Measurements from ENCODE around the gene KNDC1.
"Not testable (repeated sequence)": the region's sequence is repeated elsewhere in the genome, so short reads cannot be mapped to it uniquely, and the experiment has no call there.

The KNDC1 gene

DNA sequence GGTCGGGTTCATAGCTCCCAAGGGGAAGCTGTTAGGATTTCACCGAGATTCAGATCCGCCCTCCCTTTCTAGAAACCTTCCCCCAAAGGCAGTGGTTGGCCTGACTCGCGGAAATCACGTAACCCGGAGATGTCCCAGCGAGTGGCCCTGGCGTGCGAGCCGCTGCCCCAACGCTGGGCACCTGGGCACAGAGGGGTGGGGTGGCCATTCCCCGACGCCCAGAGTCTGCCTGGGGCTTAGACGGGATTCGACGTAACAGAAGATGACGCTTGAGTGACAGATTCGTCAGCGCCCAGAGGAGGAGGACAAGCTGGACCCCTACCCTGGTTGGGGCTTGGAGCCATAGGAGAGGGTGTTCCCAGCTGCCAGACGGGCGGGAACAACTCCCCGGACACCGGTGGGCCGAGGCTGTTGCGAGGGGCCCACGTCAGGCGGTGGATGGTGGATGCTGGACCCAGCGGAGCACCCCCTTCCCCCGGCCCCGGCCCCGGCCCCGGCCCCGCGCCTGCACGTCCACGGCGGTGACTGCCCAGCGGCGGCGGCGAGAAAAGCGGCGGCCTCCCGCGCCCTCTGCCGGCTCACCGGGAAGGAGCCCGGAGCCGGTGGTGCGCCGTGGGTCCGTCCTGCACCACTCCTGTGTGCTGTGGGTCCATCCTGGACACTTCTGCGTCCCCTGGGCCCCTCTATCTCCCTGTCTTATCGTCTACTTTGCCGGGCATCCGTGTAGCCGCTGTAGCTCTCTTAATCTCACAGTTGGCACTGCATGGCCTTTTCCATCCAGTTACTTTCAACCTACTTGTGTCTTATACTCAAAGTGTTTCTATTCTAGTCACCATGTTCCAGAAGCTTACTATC lies 35.4 kb upstream of the KNDC1 start:
- DNase-seq (ENCODE audit: low read depth), result no peak

- DNase-seq (ENCODE audit: low read depth), result no peak
Observed at GRCh38 chr10:133125901-133126300, 34.1 kb upstream of the KNDC1 start.

DNA sequence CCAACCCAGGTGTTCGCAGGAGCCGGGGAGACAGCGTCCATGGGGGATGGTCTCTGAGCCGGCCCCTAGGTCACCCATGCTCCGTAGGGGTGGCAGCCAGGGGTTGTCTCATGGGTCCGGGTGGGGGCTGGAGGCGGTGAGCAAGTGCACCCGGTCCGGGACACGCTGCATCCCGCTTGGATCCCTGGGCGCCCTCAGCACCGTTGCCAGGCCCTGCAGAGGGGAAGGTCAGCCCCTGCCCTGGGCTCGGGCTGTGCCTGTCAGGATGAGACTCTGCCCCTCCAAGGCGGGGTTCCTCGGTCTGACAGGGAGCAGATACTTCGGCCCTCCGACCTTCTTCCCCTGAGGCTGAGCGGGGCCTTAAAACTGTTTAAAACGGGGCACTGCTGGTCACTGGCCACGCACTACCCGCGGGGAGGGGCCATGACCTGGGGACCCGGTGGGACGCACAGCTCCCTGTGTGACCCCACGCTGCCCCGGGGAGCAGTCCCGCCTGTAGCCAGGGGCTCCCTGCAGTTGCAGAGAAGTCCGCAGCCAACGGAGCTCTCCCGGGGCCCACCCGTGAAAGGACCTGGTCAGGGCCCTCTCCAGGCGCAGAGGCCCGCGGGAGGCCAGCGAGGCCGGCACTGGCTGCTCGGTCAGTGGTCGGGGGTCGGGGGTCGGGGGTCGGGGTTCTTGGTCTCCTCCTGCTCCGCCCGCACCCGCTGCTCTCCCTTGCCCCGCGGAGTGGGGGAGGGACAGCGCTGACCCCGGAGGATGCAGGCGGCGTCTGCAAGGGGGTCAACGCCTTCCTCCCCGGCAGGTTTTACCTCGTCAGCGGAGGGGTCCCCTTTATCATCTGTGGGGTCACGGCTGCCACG lies 33.4 kb upstream of the KNDC1 start:
- DNase-seq (ENCODE audit: low read depth), result no peak

- no peak for DNase-seq (ENCODE audit: low read depth)
Observed at GRCh38 chr10:133127291-133128125, 32.5 kb upstream of the KNDC1 start.

DNA sequence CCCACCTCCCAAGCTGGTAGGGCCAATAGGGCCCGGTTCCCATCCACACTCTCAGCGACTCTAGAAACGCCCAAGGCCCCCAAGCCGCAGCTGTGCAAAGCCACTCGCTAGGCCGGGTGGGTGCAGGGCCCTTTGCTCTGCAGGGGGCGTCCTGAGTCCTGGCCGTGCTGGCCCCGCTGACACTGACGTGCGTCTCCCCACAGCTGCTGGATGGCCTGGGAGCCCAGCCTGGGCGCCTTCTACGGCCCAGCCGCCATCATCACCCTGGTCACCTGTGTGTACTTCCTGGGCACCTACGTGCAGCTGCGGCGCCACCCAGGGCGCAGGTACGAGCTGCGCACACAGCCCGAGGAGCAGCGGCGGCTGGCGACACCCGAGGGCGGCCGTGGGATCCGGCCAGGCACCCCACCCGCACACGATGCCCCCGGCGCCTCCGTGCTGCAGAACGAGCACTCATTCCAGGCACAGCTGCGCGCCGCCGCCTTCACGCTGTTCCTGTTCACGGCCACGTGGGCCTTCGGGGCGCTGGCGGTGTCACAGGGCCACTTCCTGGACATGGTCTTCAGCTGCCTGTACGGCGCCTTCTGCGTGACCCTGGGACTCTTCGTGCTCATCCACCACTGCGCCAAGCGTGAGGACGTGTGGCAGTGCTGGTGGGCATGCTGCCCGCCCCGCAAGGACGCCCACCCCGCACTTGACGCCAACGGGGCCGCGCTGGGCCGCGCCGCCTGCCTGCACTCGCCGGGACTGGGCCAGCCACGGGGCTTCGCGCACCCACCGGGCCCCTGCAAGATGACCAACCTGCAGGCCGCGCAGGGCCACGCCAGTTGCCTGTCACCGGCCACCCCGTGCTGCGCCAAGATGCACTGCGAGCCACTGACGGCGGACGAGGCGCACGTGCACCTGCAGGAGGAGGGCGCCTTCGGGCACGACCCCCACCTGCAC lies 31.6 kb upstream of the KNDC1 start:
- no peak for DNase-seq (ENCODE audit: low read depth)

DNA sequence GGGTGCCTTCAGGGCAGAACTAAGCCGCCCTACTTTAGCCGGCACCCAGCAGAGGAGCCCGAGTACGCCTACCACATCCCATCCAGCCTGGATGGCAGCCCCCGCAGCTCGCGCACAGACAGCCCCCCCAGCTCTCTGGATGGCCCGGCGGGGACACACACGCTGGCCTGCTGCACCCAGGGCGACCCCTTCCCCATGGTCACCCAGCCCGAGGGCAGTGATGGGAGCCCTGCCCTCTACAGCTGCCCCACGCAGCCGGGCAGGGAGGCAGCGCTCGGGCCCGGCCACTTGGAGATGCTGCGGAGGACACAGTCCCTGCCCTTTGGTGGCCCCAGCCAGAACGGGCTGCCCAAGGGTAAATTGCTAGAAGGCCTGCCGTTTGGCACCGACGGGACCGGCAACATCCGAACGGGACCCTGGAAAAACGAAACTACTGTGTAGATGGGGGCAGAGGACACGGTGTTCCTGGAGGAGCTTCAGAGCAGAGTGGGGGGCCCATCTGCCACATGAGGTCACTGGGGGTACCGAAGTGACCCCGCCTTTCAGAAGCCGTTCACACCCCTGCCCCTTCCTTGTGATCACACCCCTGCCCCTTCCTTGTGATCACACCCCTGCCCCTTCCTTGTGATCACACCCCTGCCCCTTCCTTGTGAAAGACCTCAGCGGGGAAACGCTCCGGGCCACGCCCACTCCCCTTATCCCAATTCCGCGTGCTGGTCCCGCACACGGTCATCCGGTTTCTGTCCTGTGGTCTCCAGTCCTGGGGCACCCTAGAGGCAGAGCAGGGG lies 30.8 kb upstream of the KNDC1 start:
- DNase-seq (ENCODE audit: low read depth), result no peak

DNA sequence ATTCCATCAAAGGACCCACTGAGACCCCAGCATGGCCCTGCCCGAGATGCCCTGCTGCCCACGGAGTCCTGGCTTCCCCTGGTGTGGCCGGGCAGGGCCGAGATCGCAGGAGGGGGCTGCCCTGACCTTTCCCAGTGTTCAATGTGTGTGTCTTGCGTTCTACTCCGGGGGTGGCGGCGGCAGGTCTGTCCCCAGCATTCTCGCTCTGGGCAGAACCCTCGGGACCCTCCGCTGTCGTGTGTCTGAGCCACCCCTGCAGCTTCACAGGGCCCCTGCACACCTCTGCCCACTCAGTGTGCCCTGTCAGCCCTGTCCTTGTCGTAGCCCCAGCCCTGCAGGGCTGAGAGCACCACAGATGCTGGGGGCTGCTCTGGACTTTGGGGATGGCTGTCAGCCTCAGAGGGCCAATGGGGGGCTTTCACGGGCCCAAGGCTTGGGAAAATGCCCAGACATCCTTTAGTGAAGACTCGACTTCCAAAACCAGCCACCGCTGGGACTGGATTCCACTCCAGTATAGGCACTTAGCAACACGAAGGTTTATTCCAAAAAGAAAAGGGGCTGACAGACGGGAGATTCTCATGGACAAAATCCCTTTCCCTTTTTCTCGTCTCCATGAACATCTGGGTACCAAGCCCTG lies 30.0 kb upstream of the KNDC1 start:
- no peak for DNase-seq (ENCODE audit: low read depth)

DNA sequence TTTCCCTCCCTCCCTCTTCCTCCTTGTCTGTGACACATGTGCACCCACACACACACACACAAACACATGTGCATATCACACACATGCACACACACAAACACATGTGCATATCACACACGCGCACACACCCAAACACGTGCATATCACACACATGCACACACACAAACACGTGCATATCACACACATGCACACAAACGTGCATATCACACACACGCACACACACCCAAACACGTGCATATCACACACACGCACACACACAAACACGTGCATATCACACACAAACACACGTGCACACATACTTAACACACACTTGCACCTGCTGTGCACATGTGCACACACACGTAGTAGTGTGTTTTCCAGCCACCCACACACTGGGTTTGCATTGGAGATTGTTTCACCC lies 29.4 kb upstream of the KNDC1 start:
- no peak for DNase-seq (ENCODE audit: low read depth)

- DNase-seq (ENCODE audit: low read depth), result no peak
Observed at GRCh38 chr10:133131053-133131452, 29.0 kb upstream of the KNDC1 start.

DNA sequence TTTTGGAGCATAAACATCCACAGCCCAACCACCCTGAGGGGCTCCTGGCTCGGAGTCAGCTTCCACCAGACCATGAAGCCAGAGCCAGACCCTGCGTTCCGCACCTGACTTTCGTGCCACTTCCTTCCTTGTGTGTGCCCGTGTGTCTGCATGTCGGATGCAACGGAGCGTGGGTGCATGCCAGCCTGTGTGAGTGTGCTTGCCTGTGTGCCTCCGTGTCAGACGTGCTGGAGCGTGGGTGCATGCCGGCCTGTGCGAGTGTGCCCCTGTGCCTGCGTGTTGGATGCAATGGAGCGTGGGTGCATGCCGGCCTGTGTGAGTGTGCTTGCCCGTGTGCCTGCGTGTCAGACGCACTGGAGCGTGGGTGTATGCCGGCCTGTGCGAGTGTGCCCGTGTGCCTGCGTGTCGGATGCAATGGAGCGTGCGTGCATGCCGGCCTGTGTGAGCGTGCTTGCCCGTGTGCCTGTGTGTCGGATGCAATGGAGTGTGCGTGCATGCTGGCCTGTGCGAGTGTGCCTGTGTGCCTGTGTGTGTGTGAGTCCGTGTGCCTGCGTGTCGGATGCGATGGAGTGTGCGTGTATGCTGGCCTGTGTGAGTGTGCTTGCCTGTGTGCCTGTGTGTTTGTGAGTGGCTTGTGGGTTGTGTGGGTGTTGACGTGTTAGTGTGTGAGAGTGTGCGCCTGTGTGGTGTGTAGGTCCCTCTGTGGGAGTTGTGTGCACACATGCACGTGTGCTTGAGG lies 28.1 kb upstream of the KNDC1 start:
- DNase-seq (ENCODE audit: low read depth), result no peak

DNA sequence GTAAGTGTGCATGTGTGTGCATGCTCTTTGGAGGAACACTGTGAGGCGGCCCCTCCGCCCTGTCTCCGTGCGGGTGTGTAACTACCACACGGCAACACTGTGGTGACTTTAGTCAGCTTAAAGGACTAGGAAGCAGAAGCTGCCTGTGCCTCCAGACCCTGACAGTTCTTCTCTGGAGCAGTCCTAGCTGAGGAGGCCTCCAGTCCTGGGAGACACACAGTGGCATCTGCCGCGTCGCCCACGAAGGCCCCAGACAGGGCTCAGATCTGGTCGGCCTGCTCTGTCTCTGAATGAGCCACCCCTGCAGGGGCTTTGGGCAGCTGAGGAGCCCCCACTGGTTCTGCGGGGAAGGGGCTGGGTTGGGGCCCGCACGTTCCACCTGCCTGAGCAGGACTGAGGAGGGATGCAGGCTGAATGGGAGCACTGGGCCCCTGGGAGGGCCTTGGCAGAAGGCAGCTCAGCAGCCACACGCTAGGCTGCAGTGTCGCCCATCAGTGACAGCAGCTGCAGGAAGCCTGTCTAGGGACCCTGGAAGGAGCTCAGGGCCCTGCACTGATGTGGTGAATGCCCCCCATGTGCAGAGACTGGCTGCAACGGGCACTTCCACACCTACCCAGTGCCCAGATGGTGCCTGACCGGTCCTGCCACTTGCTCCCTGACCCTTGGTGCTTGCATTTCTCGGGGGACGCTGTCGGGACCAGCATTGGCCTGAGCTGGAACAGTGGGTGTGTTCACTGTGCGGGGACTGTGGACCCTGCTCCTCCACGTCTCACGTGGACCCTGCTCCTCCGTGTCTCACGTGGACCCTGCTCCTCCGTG lies 27.3 kb upstream of the KNDC1 start:
- DNase-seq (ENCODE audit: low read depth), result no peak

DNA sequence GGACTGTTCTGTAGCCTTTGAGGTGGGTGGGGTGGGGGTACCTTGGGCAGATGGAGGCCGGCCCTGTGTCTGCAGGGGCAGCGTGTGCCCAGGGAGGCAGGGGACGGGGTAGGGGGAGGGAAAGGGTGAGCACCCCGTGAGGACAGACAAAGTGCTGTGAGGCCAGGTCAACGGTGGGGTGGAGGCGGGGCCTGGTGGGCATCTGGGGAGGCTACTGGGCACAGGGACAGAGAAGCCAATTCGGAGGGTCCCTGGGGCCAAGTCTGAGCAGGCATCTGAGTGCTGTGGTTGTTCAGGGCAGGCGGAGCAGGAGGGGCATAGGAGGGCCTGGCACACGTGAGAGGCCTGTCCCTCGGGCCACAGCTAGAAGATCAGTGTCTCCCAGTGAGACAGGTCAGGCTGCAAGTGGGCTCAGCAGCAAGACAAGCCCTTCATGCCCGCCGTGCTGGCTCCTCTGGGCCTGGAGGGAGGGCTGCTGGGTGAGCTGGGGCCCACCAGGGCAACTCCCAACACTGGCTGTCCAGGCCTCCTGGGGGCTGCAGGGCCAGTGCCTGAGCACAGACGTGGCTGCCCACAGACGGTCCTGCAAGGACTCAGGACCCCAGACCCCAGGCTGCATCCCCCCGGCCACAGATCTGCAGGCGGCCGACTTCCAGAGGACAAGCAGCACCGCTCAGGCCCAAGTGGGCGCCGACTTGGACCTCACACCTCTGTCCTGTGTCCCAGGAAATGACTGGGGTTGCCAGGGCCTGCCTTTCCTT lies 26.4 kb upstream of the KNDC1 start:
- no peak for DNase-seq (ENCODE audit: low read depth)

- no peak for DNase-seq (ENCODE audit: low read depth)
Observed at GRCh38 chr10:133134411-133135115, 25.5 kb upstream of the KNDC1 start.

- no peak for DNase-seq (ENCODE audit: low read depth)
Observed at GRCh38 chr10:133135116-133135465, 24.9 kb upstream of the KNDC1 start.

DNA sequence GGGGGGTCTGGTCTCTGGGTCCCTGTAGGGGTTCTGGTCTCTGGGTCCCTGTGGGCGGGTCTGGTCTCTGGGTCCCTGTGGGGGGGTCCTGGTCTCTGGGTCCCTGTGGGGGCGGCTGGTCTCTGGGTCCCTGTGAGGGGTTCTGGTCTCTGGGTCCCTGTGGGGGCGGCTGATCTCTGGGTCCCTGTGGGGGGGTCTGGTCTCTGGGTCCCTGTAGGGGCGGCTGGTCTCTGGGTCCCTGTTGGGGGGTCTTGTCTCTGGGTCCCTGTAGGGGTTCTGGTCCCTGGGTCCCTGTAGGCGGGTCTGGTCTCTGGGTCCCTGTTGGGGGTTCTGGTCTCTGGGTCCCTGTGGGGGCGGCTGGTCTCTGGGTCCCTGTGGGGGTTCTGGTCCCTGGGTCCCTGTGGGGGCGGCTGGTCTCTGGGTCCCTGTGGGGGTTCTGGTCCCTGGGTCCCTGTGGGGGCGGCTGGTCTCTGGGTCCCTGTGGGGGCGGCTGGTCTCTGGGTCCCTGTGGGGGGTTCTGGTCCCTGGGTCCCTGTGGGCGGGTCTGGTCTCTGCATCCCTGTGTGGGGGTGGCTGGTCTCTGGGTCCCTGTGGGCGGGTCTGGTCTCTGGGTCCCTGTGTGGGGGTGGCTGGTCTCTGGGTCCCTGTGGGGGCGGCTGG lies 22.4 kb upstream of the KNDC1 start:
- DNase-seq (ENCODE audit: low read depth), result not testable (repeated sequence)

DNA sequence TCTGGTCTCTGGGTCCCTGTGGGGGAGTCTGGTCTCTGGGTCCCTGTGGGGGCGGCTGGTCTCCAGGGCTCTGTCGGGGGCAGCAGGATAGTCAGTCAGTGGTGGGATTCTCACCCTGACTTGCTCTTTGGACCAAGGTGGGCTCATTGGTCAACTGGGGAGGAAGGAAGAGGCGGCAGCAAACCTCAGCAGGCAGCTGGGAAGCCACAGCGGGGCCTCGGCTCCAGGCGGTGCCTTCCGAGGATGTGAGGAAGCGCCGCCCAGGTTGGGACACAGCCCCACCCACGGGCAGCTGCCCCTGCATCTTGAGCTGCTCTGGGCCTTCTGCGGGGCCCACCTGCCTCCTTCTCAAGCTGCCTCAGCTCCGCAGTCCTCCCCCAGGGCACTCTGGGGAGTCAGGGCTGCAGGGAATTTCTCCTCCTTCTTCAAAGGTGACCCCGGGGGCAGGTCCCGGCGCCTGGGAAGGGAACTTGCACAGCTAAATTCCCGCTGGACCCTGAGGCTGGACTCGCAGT lies 20.4 kb upstream of the KNDC1 start:
- DNase-seq (ENCODE audit: low read depth), result no peak

Data from ELR (cell line).